Activated T-helper 9 cell treated with anti-CD3 and anti-CD28 coated beads, Interleukin-2, amount 50 U/mL, for 16 hours (primary cell): Measurements from ENCODE around the gene VOPP1.
"Not testable (repeated sequence)": the region's sequence is repeated elsewhere in the genome, so short reads cannot be mapped to it uniquely, and the experiment has no call there.

Experiments
- DNase-seq: peaks from one replicate; pipeline ENCODE4 v3.0.0-alpha.2; 2020; ENCODE audit warnings: low read depth

VOPP1 gene

GRCh38 chr7:55582656-55583055 is 10.4 kb upstream of the VOPP1 start:
- not testable (repeated sequence) for DNase-seq

GRCh38 chr7:55576753-55577152 is 4.5 kb upstream of the VOPP1 start:
- no peak for DNase-seq

GRCh38 chr7:55575733-55576132 is 3.4 kb upstream of the VOPP1 start:
- no peak for DNase-seq

GRCh38 chr7:55575098-55575497 is 2.8 kb upstream of the VOPP1 start:
- no peak for DNase-seq

GRCh38 chr7:55574051-55574717 is 1.9 kb upstream of the VOPP1 start:
- DNase-seq, result no peak

- DNase-seq, result no peak
Observed at GRCh38 chr7:55573234-55573900, 1.1 kb upstream of the VOPP1 start.

GRCh38 chr7:55571511-55572377 is 558 bp downstream of the VOPP1 start:
- peak; percentile 49 for DNase-seq

GRCh38 chr7:55570939-55571338 is 1.4 kb downstream of the VOPP1 start:
- DNase-seq, result no peak

- no peak for DNase-seq
Observed at GRCh38 chr7:55570218-55570873, 2.0 kb downstream of the VOPP1 start.

- DNase-seq, result peak; percentile 28
Observed at GRCh38 chr7:55569797-55570196, 2.5 kb downstream of the VOPP1 start.

- no peak for DNase-seq
Observed at GRCh38 chr7:55569269-55569663, 3.0 kb downstream of the VOPP1 start.

- DNase-seq, result no peak
Observed at GRCh38 chr7:55568613-55569268, 3.6 kb downstream of the VOPP1 start.

- no peak for DNase-seq
Observed at GRCh38 chr7:55567571-55567970, 4.7 kb downstream of the VOPP1 start.

- DNase-seq, result no peak
Observed at GRCh38 chr7:55565681-55566080, 6.6 kb downstream of the VOPP1 start.

- DNase-seq, result no peak
Observed at GRCh38 chr7:55563596-55564325, 8.5 kb downstream of the VOPP1 start.

- no peak for DNase-seq
Observed at GRCh38 chr7:55561690-55562089, 10.6 kb downstream of the VOPP1 start.

GRCh38 chr7:55558962-55559920 is 13.1 kb downstream of the VOPP1 start:
- DNase-seq, result no peak

GRCh38 chr7:55557666-55558188 is 14.6 kb downstream of the VOPP1 start:
- DNase-seq, result no peak

GRCh38 chr7:55556492-55556891 is 15.8 kb downstream of the VOPP1 start:
- DNase-seq, result no peak

GRCh38 chr7:55556031-55556430 is 16.3 kb downstream of the VOPP1 start:
- DNase-seq, result no peak
